ENCODE data around the gene SLC35E2B. TPM values are rescaled to one million over a fixed set of nuclear protein-coding genes. Genes with fewer than 3 reads are reported as not detected.
"Not testable (repeated sequence)": the region's sequence is repeated elsewhere in the genome, so short reads cannot be mapped to it uniquely, and the experiment has no call there.

The SLC35E2B gene
- polyA plus RNA-seq, 1 donor from 2014 or later, result 41.0 TPM

DNA sequence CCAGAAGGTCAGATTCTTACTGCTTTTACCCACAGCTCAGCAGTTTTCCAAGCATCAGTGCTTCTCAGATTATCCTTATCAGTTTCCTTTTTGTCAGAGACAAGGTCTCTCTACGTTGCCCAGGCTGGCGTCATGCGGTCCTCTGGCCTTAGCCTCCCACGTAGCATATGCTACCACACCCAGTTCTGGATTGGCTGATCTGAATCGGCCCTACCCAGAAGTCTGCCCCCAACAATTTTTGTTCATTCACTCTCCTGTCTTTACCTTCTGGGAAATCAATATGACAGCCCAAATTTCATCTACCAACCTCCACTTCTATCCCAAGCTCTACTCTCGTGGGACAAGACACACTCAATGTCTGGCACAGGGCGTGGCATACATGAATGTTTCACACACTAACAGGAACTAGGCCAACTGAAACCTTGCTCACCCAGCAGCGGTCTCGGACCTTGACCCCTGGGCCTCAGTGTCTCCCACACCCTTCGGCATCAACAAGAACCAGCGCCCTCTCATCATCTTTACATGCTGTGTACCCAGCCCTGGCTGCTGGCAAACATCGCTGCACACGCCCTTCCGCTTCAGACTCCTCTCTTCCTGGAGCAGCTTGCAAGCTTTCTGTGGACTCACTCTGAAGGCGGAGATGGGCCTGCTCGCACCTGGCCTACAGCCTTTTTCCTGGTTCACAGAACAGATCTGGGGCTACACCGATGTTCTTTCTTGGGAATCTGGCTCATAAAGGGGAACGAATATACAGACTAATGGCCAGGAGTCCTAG lies 22.7 kb upstream of the SLC35E2B start:
- not testable (repeated sequence) for H3K9me3 Mint-ChIP-seq, H3K27me3 Mint-ChIP-seq, H3K36me3 Mint-ChIP-seq, H3K4me1 Mint-ChIP-seq, H3K4me3 Mint-ChIP-seq
- H3K27ac Mint-ChIP-seq, result peak overlapping the region in 1 of 3 donors; percentile 76

DNA sequence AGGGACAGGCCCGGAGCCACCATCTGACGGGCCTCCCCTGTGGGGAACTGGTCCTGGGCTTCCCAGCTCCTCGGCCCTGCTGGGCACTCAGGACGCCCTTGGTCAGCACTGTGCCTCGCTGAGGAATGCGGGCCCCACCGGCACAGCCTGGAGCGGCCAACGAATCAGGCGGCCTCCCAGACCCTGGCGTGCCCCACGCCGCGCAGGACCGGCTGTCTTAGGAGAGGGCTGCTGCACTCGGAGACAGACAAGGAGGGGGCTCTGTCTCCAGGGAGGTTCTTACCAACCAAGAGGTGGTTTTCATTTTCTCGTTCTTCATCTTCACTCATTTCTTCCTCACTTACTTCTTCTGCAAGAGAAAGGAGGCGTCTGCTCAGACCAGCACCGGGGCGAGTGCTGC lies 15.3 kb upstream of the SLC35E2B start:
- not testable (repeated sequence) for H3K4me3 Mint-ChIP-seq, H3K36me3 Mint-ChIP-seq, H3K4me1 Mint-ChIP-seq, H3K9me3 Mint-ChIP-seq, H3K27ac Mint-ChIP-seq, H3K27me3 Mint-ChIP-seq

DNA sequence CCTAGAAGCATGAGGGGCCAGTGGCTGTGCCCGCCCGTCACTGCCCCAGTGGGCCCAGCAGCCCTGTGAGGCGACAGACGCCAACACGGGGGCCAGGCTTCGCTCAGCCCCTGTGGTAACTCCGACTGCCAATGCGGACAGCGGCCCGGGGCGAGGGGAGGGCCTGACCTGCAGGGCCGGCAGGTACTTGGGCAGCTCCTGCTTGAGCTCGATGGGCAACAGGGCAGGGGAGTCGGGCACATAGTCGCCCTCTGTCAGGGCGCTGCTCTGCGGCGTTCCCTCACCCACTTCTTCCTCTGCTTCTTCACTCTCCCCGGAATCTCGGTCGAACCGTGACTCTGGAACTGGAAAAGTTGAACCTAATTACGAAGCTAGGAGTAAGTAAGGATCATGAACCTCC lies 14.6 kb upstream of the SLC35E2B start:
- H3K27ac Mint-ChIP-seq, H3K9me3 Mint-ChIP-seq, H3K4me3 Mint-ChIP-seq, H3K36me3 Mint-ChIP-seq, H3K27me3 Mint-ChIP-seq, H3K4me1 Mint-ChIP-seq: not testable (repeated sequence)

DNA sequence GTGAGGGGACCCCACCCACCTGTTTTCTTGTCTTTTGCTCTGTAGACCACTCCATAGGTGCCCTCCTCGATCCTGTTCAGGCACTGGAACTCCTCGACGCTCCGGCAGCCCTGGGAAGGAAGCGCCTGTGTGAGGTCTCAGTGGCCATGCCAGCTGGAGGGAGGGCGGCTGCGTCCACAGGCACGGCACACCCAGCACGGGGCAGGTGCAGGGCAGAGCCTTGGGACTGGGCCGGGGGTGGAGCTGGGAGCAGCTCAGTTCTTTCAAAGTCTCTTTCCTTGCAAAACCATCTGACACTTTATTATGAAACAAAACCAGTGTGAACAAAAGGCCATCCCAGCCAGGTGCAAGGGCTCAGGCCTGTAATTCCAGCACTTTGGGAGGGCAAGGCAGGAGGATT lies 13.0 kb upstream of the SLC35E2B start:
- not testable (repeated sequence) for H3K36me3 Mint-ChIP-seq, H3K27ac Mint-ChIP-seq, H3K4me1 Mint-ChIP-seq, H3K27me3 Mint-ChIP-seq, H3K4me3 Mint-ChIP-seq, H3K9me3 Mint-ChIP-seq

DNA sequence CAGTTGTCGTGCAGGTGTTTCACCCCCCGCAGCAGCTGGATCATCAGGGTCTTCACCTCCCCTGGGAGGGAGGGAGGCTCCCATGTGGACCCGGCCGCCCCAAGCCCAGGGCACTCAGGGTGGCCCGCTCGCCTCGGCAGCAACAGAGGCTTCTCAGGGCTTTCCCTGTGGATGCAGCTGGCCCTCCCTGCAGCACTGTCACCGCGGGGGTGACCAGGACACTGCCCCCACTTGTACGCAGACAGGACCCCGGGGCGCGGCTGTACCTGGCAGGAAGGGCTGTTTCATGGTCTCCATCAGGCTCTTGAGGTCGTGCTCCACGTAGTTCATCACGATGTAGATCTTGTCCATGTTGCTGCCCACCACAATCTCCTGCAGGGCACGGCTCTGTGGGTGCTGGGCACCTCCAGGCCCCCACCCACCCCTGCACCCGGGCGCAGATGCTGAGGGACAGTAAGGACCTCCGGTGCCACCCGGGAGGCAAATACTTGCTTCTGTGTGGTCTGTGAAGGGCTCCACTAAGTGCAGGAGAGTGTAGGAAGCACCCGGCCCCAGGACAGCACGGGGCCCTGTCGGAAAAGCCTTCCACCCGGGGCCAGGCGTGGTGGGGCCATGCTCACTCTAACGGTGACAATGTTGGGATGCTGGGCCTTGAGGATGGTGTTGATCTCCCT lies 11.8 kb upstream of the SLC35E2B start:
- H3K27me3 Mint-ChIP-seq, H3K9me3 Mint-ChIP-seq, H3K27ac Mint-ChIP-seq, H3K36me3 Mint-ChIP-seq, H3K4me3 Mint-ChIP-seq, H3K4me1 Mint-ChIP-seq: not testable (repeated sequence)

DNA sequence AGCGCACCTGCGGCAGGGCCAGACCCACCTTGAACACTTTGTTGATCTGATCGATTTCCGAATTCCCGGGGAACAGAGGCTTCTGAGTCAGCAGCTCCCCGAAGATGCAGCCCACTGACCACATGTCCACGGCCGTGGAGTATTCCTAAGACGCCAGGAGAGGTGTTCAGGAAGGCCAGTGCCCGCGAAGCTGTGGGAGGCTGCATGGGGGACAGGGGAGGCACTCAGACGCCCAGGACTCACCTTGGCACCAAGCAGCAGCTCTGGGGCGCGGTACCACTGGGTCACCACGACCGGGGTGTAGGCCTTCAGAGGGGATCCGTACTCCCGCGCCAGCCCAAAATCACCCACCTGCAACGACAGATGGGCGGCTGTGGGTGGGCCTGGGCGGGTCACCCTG lies 11.2 kb upstream of the SLC35E2B start:
- Mint-ChIP-seq H3K4me3 (no peak overlapping the region), H3K36me3 (no peaks in the 10 kb centered on the region), H3K27ac (peak overlapping the region in 1 of 3 donors; percentile 23), H3K9me3 (no peaks in the 10 kb centered on the region), H3K4me1 (no peaks in the 10 kb centered on the region), H3K27me3 (peaks cover 2% of the 10 kb centered on the region)

DNA sequence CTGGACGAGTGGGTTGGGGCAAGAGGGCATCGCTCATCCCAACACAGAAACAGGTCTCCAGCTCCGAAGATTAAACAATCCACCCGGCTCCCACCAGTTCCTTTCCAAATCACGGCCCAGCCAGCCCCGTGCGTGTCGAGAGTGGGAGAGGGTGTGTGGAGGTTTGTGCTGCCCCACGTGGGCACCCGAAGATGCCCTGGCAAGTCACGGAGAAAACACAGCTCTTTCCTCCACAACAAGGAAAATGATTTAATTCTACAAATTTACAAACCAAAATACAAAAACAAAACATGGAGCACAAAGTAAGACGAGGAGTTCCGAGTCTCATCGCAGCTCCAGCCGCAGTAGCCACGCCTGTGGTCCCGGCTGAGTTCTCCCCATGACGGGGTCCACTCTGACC lies 9.9 kb upstream of the SLC35E2B start:
- H3K27ac Mint-ChIP-seq, result not testable (repeated sequence)

DNA sequence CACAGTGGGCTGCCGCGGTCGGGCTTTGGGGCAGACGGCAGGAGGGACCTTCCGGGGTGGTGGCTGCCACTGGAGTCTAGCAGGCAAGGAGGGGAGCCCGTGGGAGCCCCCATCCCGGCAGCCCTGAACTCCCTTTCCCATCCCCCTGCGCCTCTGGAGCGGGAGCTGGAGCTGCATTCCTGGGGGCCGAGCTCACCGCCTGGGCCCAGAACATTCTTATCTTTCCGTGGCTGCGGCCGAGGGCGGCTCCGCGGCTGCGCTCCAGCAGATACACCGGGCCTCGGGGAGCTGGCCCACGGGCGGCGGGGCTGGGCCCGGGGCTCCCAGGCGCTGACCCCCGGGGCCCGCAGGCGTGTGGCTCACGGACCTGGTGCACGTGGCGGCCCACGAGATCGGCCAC lies 8.0 kb upstream of the SLC35E2B start:
- not testable (repeated sequence) for H3K36me3 Mint-ChIP-seq, H3K9me3 Mint-ChIP-seq, H3K27me3 Mint-ChIP-seq, H3K4me3 Mint-ChIP-seq, H3K4me1 Mint-ChIP-seq, H3K27ac Mint-ChIP-seq

More for the DNA sequence above, 9.9 kb upstream of the SLC35E2B start:
- not testable (repeated sequence) for H3K27me3 Mint-ChIP-seq, H3K4me3 Mint-ChIP-seq, H3K4me1 Mint-ChIP-seq, H3K36me3 Mint-ChIP-seq, H3K9me3 Mint-ChIP-seq

DNA sequence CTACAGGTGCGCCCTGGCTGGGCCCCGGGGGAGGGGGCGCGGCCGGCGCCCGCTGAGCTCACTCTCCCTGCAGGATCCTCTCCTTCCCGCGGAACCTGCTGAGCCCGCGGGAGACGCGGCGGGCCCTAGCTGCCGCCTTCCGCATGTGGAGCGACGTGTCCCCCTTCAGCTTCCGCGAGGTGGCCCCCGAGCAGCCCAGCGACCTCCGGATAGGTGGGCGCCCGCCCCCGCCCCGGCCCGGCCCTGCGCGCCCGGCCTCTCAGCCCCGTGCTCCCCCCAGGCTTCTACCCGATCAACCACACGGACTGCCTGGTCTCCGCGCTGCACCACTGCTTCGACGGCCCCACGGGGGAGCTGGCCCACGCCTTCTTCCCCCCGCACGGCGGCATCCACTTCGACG lies 7.5 kb upstream of the SLC35E2B start:
- not testable (repeated sequence) for H3K27me3 Mint-ChIP-seq, H3K4me3 Mint-ChIP-seq, H3K9me3 Mint-ChIP-seq, H3K36me3 Mint-ChIP-seq, H3K27ac Mint-ChIP-seq, H3K4me1 Mint-ChIP-seq

DNA sequence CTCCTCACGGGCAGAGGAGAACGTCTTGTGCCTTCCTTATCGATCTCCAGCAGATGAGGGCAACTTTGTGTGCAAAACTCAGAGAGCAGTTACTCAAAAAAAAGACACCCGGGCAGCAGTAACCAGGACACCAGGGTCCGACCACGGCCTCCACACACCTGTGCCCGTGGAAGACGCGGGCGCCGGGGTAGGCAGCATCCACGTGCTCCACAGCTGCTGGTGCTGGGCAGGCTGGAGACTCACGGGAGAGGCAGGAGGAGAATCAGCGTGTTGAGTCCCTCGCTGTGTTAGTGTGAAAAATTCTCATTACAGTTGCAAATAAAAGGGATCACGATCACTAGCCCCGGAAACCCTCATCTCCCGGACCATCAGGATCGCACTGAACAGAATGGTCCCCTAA lies 6.5 kb upstream of the SLC35E2B start:
- H3K4me1 Mint-ChIP-seq, H3K4me3 Mint-ChIP-seq, H3K27me3 Mint-ChIP-seq, H3K36me3 Mint-ChIP-seq, H3K9me3 Mint-ChIP-seq, H3K27ac Mint-ChIP-seq: not testable (repeated sequence)

DNA sequence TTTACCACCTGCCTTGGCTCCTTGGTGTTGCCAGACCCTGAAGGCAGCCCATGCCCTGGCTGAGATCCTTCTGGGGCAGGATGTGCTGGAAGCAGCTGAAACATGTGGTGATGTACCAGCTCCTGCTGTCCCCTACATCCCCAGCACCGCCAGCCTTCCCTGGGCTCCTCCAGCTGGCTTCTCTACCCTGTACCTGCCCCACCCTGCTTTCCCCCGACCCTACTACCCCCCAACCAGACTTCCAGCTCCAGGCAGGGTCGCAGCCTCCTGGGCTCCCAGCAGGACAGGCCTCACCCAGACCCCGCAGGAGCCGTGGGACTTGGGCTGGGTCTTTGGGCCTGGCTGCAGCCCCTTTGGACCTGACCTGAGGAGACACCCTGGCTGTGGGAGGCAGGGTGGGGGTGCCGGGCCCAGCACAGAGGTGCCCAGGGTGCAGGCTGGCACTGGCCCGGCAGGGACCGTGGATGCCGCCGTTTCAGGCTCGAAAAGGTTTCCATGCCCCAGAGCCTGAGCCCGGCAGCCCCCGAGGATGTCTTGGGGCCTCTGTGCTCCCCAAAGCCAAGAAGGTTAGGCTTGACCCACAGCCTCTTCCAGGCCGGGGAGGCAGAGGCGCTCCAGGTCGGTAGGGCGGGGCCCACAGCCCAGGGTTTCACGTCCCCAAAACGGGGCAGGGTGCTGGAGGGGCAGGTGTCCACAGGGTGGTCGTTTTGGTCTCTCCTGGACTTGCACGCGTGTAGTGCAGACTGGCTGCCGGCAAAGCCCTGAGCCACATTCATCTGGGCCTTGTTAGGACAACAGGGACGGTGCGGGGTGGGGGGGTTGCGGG lies 5.0 kb upstream of the SLC35E2B start:
- H3K9me3 Mint-ChIP-seq, H3K4me3 Mint-ChIP-seq, H3K36me3 Mint-ChIP-seq, H3K27ac Mint-ChIP-seq, H3K4me1 Mint-ChIP-seq, H3K27me3 Mint-ChIP-seq: not testable (repeated sequence)

DNA sequence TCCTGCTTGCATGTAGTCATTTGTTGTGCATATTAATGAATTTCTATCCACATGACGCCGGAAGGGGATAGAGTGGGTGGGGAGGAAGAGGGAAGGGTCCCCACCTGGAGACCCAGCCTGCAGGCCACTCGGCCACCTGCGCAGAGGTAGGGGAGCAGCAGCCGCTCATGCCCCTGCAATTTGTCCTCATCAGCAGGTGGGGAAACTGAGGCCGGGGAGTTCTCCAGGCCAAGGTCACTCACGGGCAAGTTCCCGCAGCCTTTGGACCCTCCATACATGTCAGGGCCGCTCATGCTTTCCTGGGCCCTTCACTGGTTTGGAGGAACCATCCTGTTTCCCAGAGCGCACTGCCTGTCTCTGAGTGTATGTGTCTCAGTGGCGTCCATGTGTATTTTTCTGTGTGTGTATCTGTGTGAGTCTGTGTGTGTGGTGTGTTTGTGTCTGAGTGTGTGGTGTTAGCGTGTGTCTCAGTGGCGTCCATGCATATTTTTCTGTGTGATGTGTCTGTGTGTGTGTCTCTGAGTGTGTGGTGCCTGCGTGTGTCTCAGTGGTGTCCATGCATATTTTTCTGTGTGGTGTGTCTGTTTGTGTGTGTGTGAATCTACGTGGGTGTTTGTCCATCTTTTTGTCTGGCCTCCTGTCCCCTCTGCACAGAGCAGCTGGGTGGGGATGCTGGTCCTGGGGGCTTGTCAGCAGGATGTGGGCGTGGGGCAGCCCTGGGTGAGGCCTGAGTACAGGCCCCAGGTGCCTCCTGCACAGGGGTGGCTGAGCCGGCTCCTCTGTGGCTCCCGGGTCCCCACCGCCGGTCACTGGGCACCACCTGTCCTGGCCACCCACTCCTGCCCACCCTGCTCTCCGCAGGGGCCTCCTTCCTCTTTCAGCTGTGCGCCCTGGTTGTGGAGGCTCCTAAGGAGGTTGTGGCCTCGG lies 4.1 kb upstream of the SLC35E2B start:
- H3K4me1 Mint-ChIP-seq, result not testable (repeated sequence)

DNA sequence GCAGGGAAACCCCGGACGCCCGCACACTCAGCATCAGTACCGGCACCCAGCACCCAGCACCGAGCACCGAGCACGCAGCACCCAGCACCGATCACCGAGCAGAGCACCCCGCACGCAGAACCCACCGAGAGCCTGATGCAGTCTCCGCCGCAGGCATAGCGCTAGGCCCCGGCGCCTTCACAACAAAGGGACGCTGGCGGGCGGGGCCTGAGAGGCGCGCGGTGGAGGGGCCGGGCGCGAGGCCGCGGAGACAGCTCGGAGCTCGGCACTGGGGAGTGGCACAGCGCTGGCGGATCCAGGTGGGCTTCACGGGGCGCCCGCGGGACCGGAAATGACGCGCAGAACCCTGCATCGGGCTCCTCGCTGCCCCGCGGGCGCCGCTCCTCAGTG lies 276 bp downstream of the SLC35E2B start:
- H3K36me3 Mint-ChIP-seq, H3K27me3 Mint-ChIP-seq, H3K9me3 Mint-ChIP-seq: not testable (repeated sequence)
- Mint-ChIP-seq H3K4me3 (peak overlapping the region; percentile 73 to 89 (median 84)), H3K4me1 (peaks cover 1 to 12% (median 4%) of the 10 kb centered on the region in 3 donors), H3K27ac (peak overlapping the region; percentile 47 to 92 (median 91))

More for the DNA sequence above, 4.1 kb upstream of the SLC35E2B start:
- Mint-ChIP-seq H3K27ac (peak overlapping the region in 1 of 3 donors; percentile 42), H3K4me3 (peak overlapping the region in 1 of 4 donors; percentile 69)
- H3K9me3 Mint-ChIP-seq, H3K27me3 Mint-ChIP-seq, H3K36me3 Mint-ChIP-seq: not testable (repeated sequence)

DNA sequence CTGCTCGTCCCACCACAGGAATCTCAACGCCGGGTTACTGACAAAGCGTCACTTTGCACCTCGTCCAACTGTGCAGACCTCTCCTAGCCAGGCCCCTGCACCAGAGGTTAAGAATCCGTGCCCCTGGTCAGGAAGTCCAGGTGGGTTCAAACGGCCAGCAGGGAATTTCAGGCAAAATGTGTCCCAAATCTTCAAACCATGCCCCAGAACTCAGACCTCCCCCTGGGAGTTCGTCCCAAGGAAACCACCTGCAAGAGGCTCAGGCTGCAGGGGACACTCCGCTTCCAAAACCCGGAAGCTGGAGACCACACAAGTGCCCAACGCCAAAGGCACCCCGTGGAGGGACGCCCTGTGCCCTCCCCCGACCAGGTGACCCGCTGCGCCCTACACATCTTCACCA lies 1.2 kb downstream of the SLC35E2B start:
- H3K36me3 Mint-ChIP-seq, H3K27me3 Mint-ChIP-seq, H3K27ac Mint-ChIP-seq, H3K4me3 Mint-ChIP-seq, H3K9me3 Mint-ChIP-seq: not testable (repeated sequence)
- H3K4me1 Mint-ChIP-seq, result peaks cover 1 to 12% (median 4%) of the 10 kb centered on the region in 3 donors

DNA sequence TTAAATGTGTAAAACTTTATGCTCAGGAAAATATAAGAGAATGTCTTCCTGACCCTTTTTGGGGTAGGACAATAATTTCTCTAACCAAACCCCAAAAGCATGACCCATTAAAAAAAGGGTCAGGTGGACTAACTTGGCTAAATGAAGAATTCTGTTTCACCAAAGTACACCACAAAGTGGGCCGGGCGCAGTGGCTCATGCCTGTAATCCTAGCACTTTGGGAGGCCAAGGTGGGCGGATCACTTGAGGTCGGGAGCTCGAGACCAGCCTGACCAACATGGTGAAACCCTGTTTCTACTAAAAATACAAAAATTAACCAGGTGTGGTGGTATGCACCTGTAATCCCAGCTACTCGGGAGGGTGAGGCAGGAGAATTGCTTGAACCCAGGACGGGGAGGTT lies 3.1 kb downstream of the SLC35E2B start:
- Mint-ChIP-seq H3K4me3 (peak overlapping the region in 3 of 4 donors; percentile 68 to 85 (median 81)), H3K27ac (peak overlapping the region in 2 of 3 donors; percentile 83 to 86), H3K4me1 (peaks cover 1 to 14% (median 4%) of the 10 kb centered on the region in 3 donors)
- not testable (repeated sequence) for H3K9me3 Mint-ChIP-seq, H3K27me3 Mint-ChIP-seq, H3K36me3 Mint-ChIP-seq
